Suprapubic skin (tissue), 4 donors: Measurements from ENCODE around the gene ATG4D. TPM values are rescaled to one million over a fixed set of nuclear protein-coding genes. Genes with fewer than 3 reads are reported as not detected.
"Not testable (repeated sequence)": the region's sequence is repeated elsewhere in the genome, so short reads cannot be mapped to it uniquely, and the experiment has no call there.

Experiments
- DNase-seq, 2 donors: peaks; one replicate each; pipeline ENCODE4 v3.0.0-alpha.2; 2019; ENCODE audit warnings: low spot score in 2 of 2
- H3K27ac ChIP-seq: fragments of 200-600 bp; sonication (generic); one replicate; pipeline ENCODE4 v1.5.1; 2019
- H3K27me3 ChIP-seq: fragments of 200-600 bp; sonication (generic); one replicate; pipeline ENCODE4 v1.5.1; 2019
- H3K36me3 ChIP-seq: fragments of 200-600 bp; sonication (generic); one replicate; pipeline ENCODE4 v1.5.1; 2019
- H3K4me1 ChIP-seq: fragments of 200-600 bp; sonication (generic); one replicate; pipeline ENCODE4 v1.5.1; 2019
- H3K4me3 ChIP-seq: fragments of 200-600 bp; sonication (generic); one replicate; pipeline ENCODE4 v1.5.1; 2019; ENCODE audit warnings: mild to moderate bottlenecking
- H3K9me3 ChIP-seq: fragments of 200-600 bp; sonication (generic); one replicate; pipeline ENCODE4 v1.5.1; 2019
- CTCF ChIP-seq, 2 donors: fragments of 200-600 bp in 1 of 2; fragments of 450-650 bp in 1 of 2; sonication (generic) in 1 of 2; IDR thresholded peaks; one replicate each; pipeline ENCODE4 v1.5.1; 2016 to 2019; ENCODE audit warnings: antibody characterized with exemption in 2 of 2, mild to moderate bottlenecking in 1 of 2, moderate library complexity in 1 of 2
- EP300 ChIP-seq: sonication (generic); formaldehyde crosslinking; IDR thresholded peaks from one replicate; pipeline ENCODE4 v1.6.1; 2017; ENCODE audit warnings: antibody characterized with exemption
- POLR2A ChIP-seq, 2 donors: fragments of 450-650 bp; IDR thresholded peaks; one replicate each; pipeline ENCODE4 v1.6.1; 2017; ENCODE audit warnings: antibody characterized with exemption in 2 of 2, mild to moderate bottlenecking in 2 of 2, moderate library complexity in 2 of 2
- POLR2AphosphoS5 ChIP-seq, 3 donors: sonication (generic); formaldehyde crosslinking; IDR thresholded peaks; one replicate each; pipeline ENCODE4 v1.6.1; 2017; ENCODE audit warnings: antibody characterized with exemption in 3 of 3
- WGBS: methylation state at CpG from one replicate; pipeline ENCODE4 v1.1.5; 2018; 5-methylcytosine and 5-hydroxymethylcytosine counted together
- total RNA-seq, 4 donors: library from RNA; depleted of rRNA; stranded (reverse); fragments of >200 nt; gene quantifications; one replicate each; pipeline ENCODE4 v1.1.0, GENCODE V29; 2016

ATG4D gene
- total RNA-seq, 4 donors from 2014 or later = 52.2 to 80.8 (median 63.6) TPM

- no peaks in the 10 kb centered on the region for H3K9me3 ChIP-seq
- peaks cover 6% of the 10 kb centered on the region for H3K4me1 ChIP-seq
- 92% methylated on average over 1 of the region's 1 CpG for WGBS
- no peaks in the 10 kb centered on the region for H3K27me3 ChIP-seq
- H3K4me3 ChIP-seq = no peak overlapping the region
- DNase-seq = no peak
- H3K36me3 ChIP-seq = no peaks in the 10 kb centered on the region
- H3K27ac ChIP-seq = no peak overlapping the region
- TF ChIP-seq EP300 (no peak), CTCF (IDR thresholded peaks at IDR 0.05) (no peak), POLR2A (IDR thresholded peaks at IDR 0.05) (no peak), POLR2AphosphoS5 (IDR thresholded peaks at IDR 0.05) (no peak)
Observed at GRCh38 chr19:10532457-10532856, 11.2 kb upstream of the ATG4D start.

GRCh38 chr19:10533646-10534386, 9.9 kb upstream of the ATG4D start:
- no peak for DNase-seq
- TF ChIP-seq EP300 (no peak), CTCF (IDR thresholded peaks at IDR 0.05) (no peak), POLR2AphosphoS5 (IDR thresholded peaks at IDR 0.05) (no peak), POLR2A (IDR thresholded peaks at IDR 0.05) (no peak)
- H3K4me3 ChIP-seq = no peak overlapping the region

GRCh38 chr19:10535613-10536012, 8.1 kb upstream of the ATG4D start:
- no peaks in the 10 kb centered on the region for H3K36me3 ChIP-seq
- H3K4me3 ChIP-seq = no peak overlapping the region
- no peak for DNase-seq
- no peaks in the 10 kb centered on the region for H3K27me3 ChIP-seq
- H3K9me3 ChIP-seq = no peaks in the 10 kb centered on the region
- no peak overlapping the region for H3K27ac ChIP-seq
- peaks cover 6% of the 10 kb centered on the region for H3K4me1 ChIP-seq
- TF ChIP-seq EP300 (no peak), POLR2AphosphoS5 (IDR thresholded peaks at IDR 0.05) (no peak), POLR2A (IDR thresholded peaks at IDR 0.05) (no peak), CTCF (IDR thresholded peaks at IDR 0.05) (no peak)
- 45% methylated on average over 6 of the region's 6 CpGs for WGBS

More at GRCh38 chr19:10533646-10534386, 9.9 kb upstream of the ATG4D start:
- no peaks in the 10 kb centered on the region for H3K9me3 ChIP-seq
- no peaks in the 10 kb centered on the region for H3K27me3 ChIP-seq
- no peaks in the 10 kb centered on the region for H3K36me3 ChIP-seq
- 57% methylated on average over 10 of the region's 10 CpGs for WGBS
- H3K4me1 ChIP-seq = peaks cover 6% of the 10 kb centered on the region
- no peak overlapping the region for H3K27ac ChIP-seq

- TF ChIP-seq POLR2A (IDR thresholded peaks at IDR 0.05) (no peak), CTCF (IDR thresholded peaks at IDR 0.05) (no peak), EP300 (no peak), POLR2AphosphoS5 (IDR thresholded peaks at IDR 0.05) (no peak)
- Histone ChIP-seq H3K4me1 (peaks cover 6% of the 10 kb centered on the region), H3K36me3 (no peaks in the 10 kb centered on the region), H3K27ac (no peak overlapping the region), H3K27me3 (no peaks in the 10 kb centered on the region), H3K9me3 (no peaks in the 10 kb centered on the region), H3K4me3 (no peak overlapping the region)
- no peak for DNase-seq
- 57% methylated on average over 11 of the region's 11 CpGs for WGBS
Observed at GRCh38 chr19:10537668-10538067, 6.0 kb upstream of the ATG4D start.

- Histone ChIP-seq H3K4me3 (no peak overlapping the region), H3K27me3 (no peaks in the 10 kb centered on the region), H3K36me3 (no peaks in the 10 kb centered on the region), H3K9me3 (no peaks in the 10 kb centered on the region), H3K4me1 (peaks cover 10% of the 10 kb centered on the region), H3K27ac (no peak overlapping the region)
- WGBS = 80% methylated on average over 20 of the region's 20 CpGs
- no peak for DNase-seq
- no peak for TF ChIP-seq POLR2AphosphoS5 (IDR thresholded peaks at IDR 0.05)
- no peak for TF ChIP-seq CTCF (IDR thresholded peaks at IDR 0.05)
- TF ChIP-seq EP300 = no peak
- no peak for TF ChIP-seq POLR2A (IDR thresholded peaks at IDR 0.05)
Observed at GRCh38 chr19:10538204-10538983, 5.3 kb upstream of the ATG4D start.

- WGBS = 60% methylated on average over 7 of the region's 9 CpGs
- H3K27ac ChIP-seq, DNase-seq, H3K36me3 ChIP-seq, H3K4me3 ChIP-seq, H3K27me3 ChIP-seq, H3K9me3 ChIP-seq: not testable (repeated sequence)
- H3K4me1 ChIP-seq = peaks cover 11% of the 10 kb centered on the region
Observed at GRCh38 chr19:10539016-10539415, 4.7 kb upstream of the ATG4D start.
